Measurements from ENCODE around the gene OSCP1.

OSCP1 gene

GRCh38 chr1:36400825-36401601 lies 49.2 kb downstream of the OSCP1 start:
- DNase-seq = peak; percentile 78

DNA sequence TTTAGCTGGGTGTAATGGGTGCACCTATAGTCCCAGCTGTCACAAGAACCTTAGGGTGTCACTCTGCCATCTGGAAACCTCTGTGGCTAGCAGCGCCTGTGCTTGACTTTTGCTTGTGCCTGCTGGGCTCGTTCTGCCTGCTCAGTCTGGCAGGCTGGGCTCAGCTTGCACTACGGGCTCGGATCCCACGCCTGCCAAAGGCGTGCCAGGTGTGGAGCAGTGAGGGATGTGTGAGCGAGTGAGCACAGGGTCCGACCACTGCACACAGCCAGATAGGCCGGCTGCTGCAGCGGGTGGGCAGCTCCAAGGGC lies 49.8 kb downstream of the OSCP1 start:
- DNase-seq = no peak

GRCh38 chr1:36398370-36398977 lies 51.8 kb downstream of the OSCP1 start:
- DNase-seq = no peak

GRCh38 chr1:36397378-36398230 lies 52.6 kb downstream of the OSCP1 start, which contains the start of gene LSM10:
TSS of gene LSM10 (minus strand) at chr1:36397908. CDS start at chr1:36394129, 3,779 bp downstream.
- peak; percentile 97 for DNase-seq

- DNase-seq = no peak
These were observed 53.2 kb downstream of the OSCP1 start for GRCh38 chr1:36397083-36397377.

GRCh38 chr1:36396359-36396758 lies 53.9 kb downstream of the OSCP1 start:
- DNase-seq = no peak

GRCh38 chr1:36393686-36394085 lies 56.6 kb downstream of the OSCP1 start:
- DNase-seq = no peak

GRCh38 chr1:36392836-36393235 lies 57.4 kb downstream of the OSCP1 start:
- DNase-seq = no peak

DNA sequence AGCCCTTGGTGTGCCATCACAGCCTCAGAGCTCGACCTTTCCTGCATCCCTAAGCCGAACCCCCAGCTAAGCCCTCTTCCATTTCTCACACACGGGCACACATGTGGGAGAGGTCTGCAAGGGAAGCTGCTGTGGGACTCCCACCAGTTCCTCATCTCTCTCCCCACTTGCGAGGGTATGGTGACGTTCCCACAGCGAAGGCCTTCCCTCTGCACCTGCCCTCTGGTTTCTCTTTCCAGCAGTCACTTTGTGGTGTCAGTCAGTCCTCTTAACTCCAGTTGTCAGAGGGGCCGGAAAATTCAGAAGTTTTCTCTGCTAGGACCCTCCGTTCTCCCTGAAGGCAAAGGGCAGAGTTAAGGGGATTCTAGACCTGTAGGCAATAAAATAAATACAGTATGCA lies 59.0 kb downstream of the OSCP1 start:
- no peak for DNase-seq

- no peak for DNase-seq
These were observed 59.8 kb downstream of the OSCP1 start for GRCh38 chr1:36390411-36390810.

GRCh38 chr1:36389999-36390398 lies 60.3 kb downstream of the OSCP1 start:
- no peak for DNase-seq

DNA sequence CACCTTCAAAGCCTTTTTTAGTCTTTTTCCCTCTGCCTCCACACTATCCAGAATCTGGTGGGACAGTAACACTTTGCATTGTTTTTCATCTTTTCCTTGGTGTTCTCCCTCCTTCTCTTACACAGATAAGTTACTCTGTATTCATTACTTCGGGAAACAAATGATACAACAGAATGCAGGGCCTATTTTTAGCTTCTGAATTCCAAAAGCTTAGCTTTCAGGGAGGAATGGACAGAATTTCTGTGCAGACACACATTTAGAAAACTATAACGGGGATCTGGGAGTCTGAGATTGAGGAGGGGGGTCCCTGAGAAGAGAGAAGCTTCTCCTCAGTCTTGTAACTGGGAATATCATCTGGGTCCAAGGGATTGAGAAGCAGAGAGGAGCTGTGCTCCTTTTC lies 61.0 kb downstream of the OSCP1 start:
- DNase-seq = no peak

DNA sequence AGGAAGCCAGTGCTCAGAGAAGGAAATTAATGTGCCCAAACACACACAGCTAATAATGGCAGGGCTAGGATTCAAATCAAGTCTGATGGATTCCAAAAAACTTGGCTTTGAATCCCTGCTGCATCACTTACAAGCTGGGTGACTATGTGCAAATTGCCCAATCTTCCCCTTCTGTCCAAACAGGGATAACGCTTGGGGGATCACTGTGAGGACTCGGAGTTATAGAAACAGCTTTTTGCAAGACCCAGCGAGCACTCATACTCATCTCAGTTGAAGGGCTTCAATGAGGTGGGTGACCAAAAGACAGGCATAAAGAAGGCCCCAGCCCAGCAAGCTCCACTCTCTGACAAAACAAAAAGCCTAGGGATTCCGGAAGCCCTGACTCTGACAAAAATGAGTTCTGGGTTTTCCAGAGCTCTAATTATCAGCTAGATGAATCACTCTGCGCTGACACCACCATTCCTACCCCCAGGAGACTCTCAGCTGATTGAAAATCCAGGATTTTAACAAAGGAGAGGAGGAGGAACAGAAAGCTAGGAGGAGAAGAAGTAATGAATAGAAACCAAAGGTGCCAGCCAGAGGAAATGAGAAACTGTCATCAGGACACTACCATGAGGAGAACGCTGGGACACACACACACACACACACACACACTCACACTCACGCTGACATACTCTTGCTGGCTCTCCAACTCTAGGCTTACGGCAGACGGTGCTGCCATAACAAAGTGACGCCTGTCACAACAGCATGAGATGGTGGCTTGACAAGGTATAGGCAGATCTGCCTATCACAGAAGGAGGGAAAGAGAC lies 62.9 kb downstream of the OSCP1 start:
- DNase-seq = no peak

- DNase-seq = peak; percentile 90
These were observed 63.7 kb downstream of the OSCP1 start for GRCh38 chr1:36386265-36387140.

DNA sequence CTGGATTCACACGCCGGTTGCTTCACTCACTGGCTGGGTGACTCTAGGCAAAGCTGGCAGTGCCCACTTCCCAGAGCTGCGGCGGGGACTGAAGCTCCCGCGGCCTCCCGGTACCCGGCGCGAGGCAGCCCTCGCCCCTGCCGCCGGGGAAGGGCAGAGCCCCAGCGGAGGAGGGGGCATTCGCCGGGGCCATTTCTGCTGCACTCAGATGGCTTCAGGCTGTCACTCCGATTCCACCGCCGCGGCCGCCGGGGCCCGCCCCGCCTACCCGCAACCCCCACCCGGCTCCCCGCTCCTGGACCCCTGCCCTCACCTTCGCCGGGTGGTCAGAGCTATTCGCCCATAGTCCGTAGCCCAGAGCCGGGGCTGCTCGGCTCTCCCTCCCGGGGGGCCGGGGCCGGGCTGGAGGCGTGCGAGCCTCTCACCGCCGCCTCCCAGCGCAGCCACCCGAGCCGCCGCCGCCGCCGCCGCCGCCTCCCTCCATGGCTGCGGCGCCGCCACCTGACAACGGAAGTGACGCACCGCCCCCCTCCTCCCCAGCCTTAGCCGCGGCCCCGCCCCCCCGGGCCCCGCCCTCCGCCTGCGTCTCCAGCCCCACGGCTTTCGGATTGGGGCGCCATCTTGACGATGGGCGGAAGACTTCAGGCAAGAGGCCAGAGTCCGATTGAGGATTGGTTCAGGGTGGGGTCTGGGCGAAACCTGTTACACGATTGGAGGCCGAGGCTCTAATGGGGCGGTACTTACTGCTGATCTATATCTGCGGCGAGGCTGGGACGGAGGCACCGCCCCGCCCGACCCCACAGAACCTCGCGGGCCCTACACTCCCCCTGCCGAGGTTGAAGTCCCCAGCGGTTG lies 64.6 kb downstream of the OSCP1 start, which contains the start of gene STK40:
TSS of gene STK40 (minus strand) at position 515 of the 855 bp plus-strand sequence. CDS start 24,592 bp downstream, outside the sequence.
- peak; percentile 99 for DNase-seq

GRCh38 chr1:36384542-36385409 lies 65.5 kb downstream of the OSCP1 start:
- DNase-seq = peak; percentile 46

DNA sequence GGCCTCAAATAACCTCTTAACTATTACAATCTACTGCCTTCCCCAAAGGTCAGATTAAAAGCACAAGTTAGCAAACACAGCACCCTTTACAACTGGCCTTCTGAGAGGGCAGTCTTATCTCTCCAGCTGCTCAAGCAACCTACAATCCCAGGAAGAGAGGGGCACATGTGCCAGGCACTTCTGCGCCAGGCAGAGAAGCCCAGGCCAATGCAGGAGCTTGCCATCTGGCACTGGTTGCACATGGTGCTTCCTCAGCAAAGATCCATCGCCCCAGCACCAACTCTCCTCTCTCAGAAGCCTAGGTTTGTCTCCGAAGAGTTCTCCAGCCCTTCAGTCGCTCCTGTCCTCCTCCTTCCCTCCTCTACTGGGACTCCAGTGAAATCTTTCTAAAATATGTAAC lies 67.0 kb downstream of the OSCP1 start:
- DNase-seq = no peak

DNA sequence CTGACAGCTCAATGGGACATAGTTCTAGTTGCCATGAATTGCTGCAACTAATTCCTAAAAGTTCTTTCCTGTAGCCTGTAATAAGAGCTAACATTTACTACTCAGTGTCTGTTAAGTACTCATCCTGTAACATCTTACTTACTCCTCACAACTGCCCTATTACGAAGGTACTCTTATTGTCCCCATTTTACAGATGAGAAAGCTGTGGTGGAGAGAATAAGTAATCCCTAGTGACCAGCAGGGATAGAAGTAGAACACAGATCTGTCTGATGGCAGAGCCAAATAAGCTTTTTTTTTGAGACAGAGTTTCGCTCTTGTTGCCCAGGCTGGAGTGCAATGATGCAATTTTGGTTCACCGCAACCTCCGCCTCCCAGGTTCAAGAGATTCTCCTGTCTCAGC lies 67.6 kb downstream of the OSCP1 start:
- DNase-seq = no peak

DNA sequence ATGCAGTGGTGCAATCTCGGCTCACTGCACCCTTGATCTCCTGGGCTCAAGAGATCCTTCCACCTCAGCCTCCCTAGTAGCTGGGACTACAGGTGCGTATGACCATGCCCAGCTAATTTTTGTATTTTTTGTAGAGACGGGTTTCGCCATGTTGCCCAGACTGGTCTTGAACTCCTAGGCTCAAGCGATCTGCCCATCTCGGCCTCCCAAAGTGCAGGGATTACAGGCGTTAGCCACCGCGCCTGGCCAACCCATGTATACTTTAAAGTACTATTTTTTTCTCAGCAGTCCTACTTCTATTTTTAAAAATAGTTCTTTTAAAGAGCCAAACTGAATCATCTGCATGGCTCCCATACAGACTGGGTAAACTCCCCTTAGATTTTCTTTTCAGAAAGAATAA lies 68.0 kb downstream of the OSCP1 start:
- DNase-seq = no peak

GRCh38 chr1:36381405-36381804 lies 68.8 kb downstream of the OSCP1 start:
- no peak for DNase-seq
